Breast epithelium (tissue), 3 donors: ENCODE results near the gene DPH7.

Experiments used
- POLR2A ChIP-seq: fragments of 450-650 bp; IDR thresholded peaks from one replicate; pipeline ENCODE4 v1.6.1; 2016; ENCODE audit warnings: antibody characterized with exemption, mild to moderate bottlenecking, moderate library complexity
- TF ChIP-seq, protein P1 (sequence below), 3 donors: fragments of 450-650 bp; IDR thresholded peaks; one replicate each; pipeline ENCODE4 v1.5.1; 2016 to 2017; ENCODE audit warnings: antibody characterized with exemption in 3 of 3, mild to moderate bottlenecking in 3 of 3, moderate library complexity in 3 of 3

DNA sequence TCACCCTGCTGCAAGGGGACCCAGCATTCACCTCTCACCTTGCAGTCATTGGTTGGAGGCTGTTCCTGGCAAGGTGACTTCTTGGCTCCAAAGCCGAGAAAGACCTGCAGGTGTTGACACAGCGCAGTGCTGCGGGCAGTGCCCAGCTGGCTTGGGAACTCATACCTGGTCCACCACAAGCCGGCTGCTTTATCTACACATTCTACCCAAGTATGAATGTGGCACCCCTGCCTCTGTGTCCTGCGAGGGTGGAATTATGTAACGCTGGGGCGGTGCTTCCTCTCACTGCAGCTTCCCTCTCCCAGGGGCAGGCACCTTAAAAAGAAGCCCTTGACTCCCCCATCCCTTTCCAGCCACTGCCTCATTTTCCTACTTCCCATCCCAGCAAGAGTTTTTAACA lies 14.0 kb upstream of the DPH7 start:
- TF ChIP-seq POLR2A, result no peak
- TF ChIP-seq, protein P1, sequence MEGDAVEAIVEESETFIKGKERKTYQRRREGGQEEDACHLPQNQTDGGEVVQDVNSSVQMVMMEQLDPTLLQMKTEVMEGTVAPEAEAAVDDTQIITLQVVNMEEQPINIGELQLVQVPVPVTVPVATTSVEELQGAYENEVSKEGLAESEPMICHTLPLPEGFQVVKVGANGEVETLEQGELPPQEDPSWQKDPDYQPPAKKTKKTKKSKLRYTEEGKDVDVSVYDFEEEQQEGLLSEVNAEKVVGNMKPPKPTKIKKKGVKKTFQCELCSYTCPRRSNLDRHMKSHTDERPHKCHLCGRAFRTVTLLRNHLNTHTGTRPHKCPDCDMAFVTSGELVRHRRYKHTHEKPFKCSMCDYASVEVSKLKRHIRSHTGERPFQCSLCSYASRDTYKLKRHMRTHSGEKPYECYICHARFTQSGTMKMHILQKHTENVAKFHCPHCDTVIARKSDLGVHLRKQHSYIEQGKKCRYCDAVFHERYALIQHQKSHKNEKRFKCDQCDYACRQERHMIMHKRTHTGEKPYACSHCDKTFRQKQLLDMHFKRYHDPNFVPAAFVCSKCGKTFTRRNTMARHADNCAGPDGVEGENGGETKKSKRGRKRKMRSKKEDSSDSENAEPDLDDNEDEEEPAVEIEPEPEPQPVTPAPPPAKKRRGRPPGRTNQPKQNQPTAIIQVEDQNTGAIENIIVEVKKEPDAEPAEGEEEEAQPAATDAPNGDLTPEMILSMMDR (IDR thresholded peaks at IDR 0.05), result no peak
